ENCODE data around the gene ACKR2.

GRCh38 chr3:42843713-42844411, 34.6 kb downstream of the ACKR2 start:
- TF ChIP-seq ZNF302 (tag by site-specific recombination; IDR thresholded peaks at IDR 0.05; ENCODE audit: low read depth) (no peak), ZNF423 (tag by site-specific recombination; IDR thresholded peaks at IDR 0.05) (no peak), ZNF223 (tag by site-specific recombination; IDR thresholded peaks at IDR 0.05) (no peak), ZSCAN30 (tag by site-specific recombination; IDR thresholded peaks at IDR 0.05) (no peak), KLF9 (tag by site-specific recombination; IDR thresholded peaks at IDR 0.05; ENCODE audit: low read depth) (no peak)
- TF ChIP-seq, protein P1, sequence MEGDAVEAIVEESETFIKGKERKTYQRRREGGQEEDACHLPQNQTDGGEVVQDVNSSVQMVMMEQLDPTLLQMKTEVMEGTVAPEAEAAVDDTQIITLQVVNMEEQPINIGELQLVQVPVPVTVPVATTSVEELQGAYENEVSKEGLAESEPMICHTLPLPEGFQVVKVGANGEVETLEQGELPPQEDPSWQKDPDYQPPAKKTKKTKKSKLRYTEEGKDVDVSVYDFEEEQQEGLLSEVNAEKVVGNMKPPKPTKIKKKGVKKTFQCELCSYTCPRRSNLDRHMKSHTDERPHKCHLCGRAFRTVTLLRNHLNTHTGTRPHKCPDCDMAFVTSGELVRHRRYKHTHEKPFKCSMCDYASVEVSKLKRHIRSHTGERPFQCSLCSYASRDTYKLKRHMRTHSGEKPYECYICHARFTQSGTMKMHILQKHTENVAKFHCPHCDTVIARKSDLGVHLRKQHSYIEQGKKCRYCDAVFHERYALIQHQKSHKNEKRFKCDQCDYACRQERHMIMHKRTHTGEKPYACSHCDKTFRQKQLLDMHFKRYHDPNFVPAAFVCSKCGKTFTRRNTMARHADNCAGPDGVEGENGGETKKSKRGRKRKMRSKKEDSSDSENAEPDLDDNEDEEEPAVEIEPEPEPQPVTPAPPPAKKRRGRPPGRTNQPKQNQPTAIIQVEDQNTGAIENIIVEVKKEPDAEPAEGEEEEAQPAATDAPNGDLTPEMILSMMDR (tag by site-specific recombination; IDR thresholded peaks at IDR 0.05), result no peak
- TF ChIP-seq, protein P2, sequence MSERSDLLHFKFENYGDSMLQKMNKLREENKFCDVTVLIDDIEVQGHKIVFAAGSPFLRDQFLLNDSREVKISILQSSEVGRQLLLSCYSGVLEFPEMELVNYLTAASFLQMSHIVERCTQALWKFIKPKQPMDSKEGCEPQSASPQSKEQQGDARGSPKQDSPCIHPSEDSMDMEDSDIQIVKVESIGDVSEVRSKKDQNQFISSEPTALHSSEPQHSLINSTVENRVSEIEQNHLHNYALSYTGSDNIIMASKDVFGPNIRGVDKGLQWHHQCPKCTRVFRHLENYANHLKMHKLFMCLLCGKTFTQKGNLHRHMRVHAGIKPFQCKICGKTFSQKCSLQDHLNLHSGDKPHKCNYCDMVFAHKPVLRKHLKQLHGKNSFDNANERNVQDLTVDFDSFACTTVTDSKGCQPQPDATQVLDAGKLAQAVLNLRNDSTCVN (tag by site-specific recombination; optimal IDR thresholded peaks at IDR 0.05), result no peak
- TF ChIP-seq, protein P3, sequence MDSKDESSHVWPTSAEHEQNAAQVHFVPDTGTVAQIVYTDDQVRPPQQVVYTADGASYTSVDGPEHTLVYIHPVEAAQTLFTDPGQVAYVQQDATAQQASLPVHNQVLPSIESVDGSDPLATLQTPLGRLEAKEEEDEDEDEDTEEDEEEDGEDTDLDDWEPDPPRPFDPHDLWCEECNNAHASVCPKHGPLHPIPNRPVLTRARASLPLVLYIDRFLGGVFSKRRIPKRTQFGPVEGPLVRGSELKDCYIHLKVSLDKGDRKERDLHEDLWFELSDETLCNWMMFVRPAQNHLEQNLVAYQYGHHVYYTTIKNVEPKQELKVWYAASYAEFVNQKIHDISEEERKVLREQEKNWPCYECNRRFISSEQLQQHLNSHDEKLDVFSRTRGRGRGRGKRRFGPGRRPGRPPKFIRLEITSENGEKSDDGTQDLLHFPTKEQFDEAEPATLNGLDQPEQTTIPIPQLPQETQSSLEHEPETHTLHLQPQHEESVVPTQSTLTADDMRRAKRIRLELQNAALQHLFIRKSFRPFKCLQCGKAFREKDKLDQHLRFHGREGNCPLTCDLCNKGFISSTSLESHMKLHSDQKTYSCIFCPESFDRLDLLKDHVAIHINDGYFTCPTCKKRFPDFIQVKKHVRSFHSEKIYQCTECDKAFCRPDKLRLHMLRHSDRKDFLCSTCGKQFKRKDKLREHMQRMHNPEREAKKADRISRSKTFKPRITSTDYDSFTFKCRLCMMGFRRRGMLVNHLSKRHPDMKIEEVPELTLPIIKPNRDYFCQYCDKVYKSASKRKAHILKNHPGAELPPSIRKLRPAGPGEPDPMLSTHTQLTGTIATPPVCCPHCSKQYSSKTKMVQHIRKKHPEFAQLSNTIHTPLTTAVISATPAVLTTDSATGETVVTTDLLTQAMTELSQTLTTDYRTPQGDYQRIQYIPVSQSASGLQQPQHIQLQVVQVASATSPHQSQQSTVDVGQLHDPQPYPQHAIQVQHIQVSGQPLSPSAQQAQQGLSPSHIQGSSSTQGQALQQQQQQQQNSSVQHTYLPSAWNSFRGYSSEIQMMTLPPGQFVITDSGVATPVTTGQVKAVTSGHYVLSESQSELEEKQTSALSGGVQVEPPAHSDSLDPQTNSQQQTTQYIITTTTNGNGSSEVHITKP (tag by site-specific recombination; IDR thresholded peaks at IDR 0.05), result no peak

Data from HEK293 (cell line).